H1 (cell line): ENCODE data around the gene MCM8. TPM values are rescaled to one million over a fixed set of nuclear protein-coding genes. Genes with fewer than 3 reads are reported as not detected.

Source experiments
- EP300 ChIP-seq, 2 experiments: IDR thresholded peaks; 1 replicate in 1 of 2; 2 replicates in 1 of 2; pipeline ENCODE4 v1.6.1; 2011 to 2012; ENCODE audit warnings: low read depth in 2 of 2, low read length in 2 of 2, mild to moderate bottlenecking in 2 of 2, borderline replicate concordance in 1 of 2, inconsistent platforms in 1 of 2, moderate library complexity in 1 of 2
- EZH2 ChIP-seq: fragments of 200-600 bp; sonication (generic); IDR thresholded peaks from 2 replicates; pipeline ENCODE4 v1.7.1; 2012; ENCODE audit warnings: low read depth, mild to moderate bottlenecking, moderate library complexity, low read length, inconsistent platforms; ENCODE audit not compliant: severe bottlenecking
- HDAC2 ChIP-seq, 2 experiments: fragments of 300-600 bp in 1 of 2; sonication (generic) in 1 of 2; IDR thresholded peaks; 2 replicates each; pipeline ENCODE4 v1.6.1; 2011 to 2012; ENCODE audit warnings: low read depth in 2 of 2, low read length in 2 of 2, mild to moderate bottlenecking in 2 of 2, moderate library complexity in 2 of 2, borderline replicate concordance in 1 of 2, inconsistent platforms in 1 of 2
- polyA plus RNA-seq, 7 experiments: library from polyadenylated mRNA; depleted of rRNA in 3 of 7; stranded (reverse) in 5 of 7; unstranded in 2 of 7; fragments of >200 nt in 5 of 7; fragments of 200-250 nt in 2 of 7; gene quantifications; 1 replicate in 5 of 7; 2 replicates in 1 of 7; 4 replicates in 1 of 7; pipeline versions ENCODE4 v1.2.1 to v1.2.3, GENCODE V29; 2011 to 2013; ENCODE audit warnings: missing spikeins in 2 of 7, mixed read lengths in 2 of 7
- total RNA-seq: library from RNA; stranded (reverse); fragmentation: NEBNext Ultra II Directional; extraction: Animal tissue kit (Norgen Biotek cat#: 25700); gene quantifications from 2 replicates; pipeline ENCODE4 v1.2.1, GENCODE V29; 2021

The MCM8 gene
- total and polyA plus RNA-seq, 2 of the 8 experiments (the other 6 are each of a cell fraction or from before 2014, with no cell fraction given): 7.1 to 31.9 TPM

DNA sequence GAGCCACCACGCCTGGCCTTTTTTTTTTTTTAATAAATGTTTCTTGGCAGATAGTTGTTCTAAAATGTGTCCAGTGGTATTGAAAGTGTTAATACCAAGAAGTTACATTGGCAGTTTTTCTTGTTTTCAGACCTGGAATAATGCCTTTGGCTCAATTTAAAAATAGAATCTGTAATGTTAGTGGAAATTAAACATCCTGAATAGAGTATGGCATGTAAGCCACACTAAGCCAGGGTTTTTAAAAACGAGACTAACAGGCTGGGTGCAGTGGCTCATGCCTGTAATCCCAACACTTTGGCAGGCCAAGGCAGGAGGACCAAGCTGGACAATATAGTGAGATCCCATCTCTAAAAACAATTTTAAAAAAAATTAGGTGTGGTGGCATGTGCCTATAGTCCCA is 25.3 kb downstream of the MCM8 start (continued):
- no peak for TF ChIP-seq EP300 (IDR thresholded peaks at IDR 0.05; ENCODE audit: borderline replicate concordance in 1 of 2, low read depth in 2 of 2, low read length in 2 of 2)
- no peak for TF ChIP-seq HDAC2 (IDR thresholded peaks at IDR 0.05; ENCODE audit: borderline replicate concordance in 1 of 2, low read depth in 2 of 2, low read length in 2 of 2)
- no peak for TF ChIP-seq EZH2
